ENCODE data around the gene BPGM. TPM values are rescaled to one million over a fixed set of nuclear protein-coding genes. Genes with fewer than 3 reads are reported as not detected.

The BPGM gene
- total RNA-seq, 1 experiment from 2014 or later: 10.0 TPM

DNA sequence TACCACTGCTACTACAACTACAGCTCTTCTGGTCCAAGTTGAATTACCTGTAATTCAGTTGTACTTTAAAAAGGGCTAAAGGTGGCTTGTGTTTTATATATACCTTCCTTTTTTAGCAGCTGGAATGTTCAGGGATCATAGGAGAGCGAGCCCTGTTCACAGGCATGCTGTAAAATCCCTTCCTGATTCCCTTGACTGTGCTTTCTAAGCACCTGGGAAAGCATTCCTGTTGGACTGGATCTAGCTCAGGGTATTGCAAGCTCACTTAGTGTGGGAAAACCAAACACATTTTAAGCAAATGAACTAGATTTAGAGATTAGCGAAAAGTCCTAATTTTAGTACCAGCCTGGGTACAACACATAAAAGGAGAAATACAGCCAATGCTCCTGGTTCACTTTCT, 31.5 kb downstream of the BPGM start (continued):
- TF ChIP-seq CTCF (IDR thresholded peaks at IDR 0.05 in 2 of 3, conservative IDR thresholded peaks at IDR 0.05 in 1 of 3; ENCODE audit: borderline replicate concordance in 1 of 3, insufficient read depth in 1 of 3, low read depth in 2 of 3, low read length in 2 of 3) (no peak), POLR2AphosphoS5 (IDR thresholded peaks at IDR 0.05; ENCODE audit: low read depth, low read length) (no peak), EZH2 (IDR thresholded peaks at IDR 0.05) (no peak)

DNA sequence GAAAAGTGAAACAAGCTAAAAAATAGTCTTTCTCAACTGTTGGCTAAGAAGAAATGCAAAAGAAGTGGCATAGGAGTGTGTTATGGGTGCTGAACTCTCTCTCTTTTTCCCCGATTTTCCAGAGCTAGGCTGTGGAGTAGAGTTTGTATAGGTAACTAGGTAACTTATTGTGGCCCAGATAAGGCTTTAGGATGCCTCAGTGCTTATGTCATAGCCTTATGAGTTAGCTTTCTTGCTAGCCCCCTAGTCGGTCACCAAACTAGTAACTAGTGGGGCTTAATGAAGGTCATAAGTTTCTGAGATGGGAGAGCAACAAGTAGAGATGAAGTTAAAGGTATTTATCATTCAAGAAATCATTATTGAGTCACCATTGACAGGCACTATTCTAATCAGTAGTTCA, 32.4 kb downstream of the BPGM start:
- Histone ChIP-seq H4K20me1 (ENCODE audit: insufficient read depth) (no peaks in the 10 kb centered on the region), H2AFZ (ENCODE audit: low read depth, low read length, poor library complexity, severe bottlenecking) (no peak overlapping the region), H3K9me3 (ENCODE audit: control insufficient read depth in 1 of 2, insufficient read depth in 1 of 2, low read depth in 1 of 2, low read length in 2 of 2) (no peaks in the 10 kb centered on the region), H3K9ac (ENCODE audit: low read length) (no peak overlapping the region), H3K4me3 (replicated peaks in 1 of 2; ENCODE audit: low read depth in 1 of 2, low read length in 2 of 2) (no peak overlapping the region), H3K4me1 (ENCODE audit: control insufficient read depth in 1 of 2, insufficient read depth in 2 of 2, low read length in 2 of 2) (no peaks in the 10 kb centered on the region), H3K36me3 (ENCODE audit: control insufficient read depth in 1 of 2, insufficient read depth in 2 of 2, low read length in 2 of 2) (no peaks in the 10 kb centered on the region), H3K79me2 (ENCODE audit: insufficient read depth, low read length) (no peaks in the 10 kb centered on the region; the same call in 1 of the 2 replicates), H3K27ac (ENCODE audit: low read depth, low read length) (no peak overlapping the region), H3K4me2 (ENCODE audit: low read length) (no peak overlapping the region), H3K27me3 (ENCODE audit: insufficient read depth, low read length) (no peaks in the 10 kb centered on the region), H3K9me2 (ENCODE audit: insufficient read depth) (no peaks in the 10 kb centered on the region)
- ATAC-seq: no peak
- POLR2A ChIA-PET: no interaction called here
- DNase-seq (ENCODE audit: low read depth, low spot score): no peak
- CTCF ChIA-PET: no interaction called here
- RAD21 ChIA-PET (ENCODE audit: low non-redundant PET in 1 of 2, low total read pairs in 2 of 2, uncharacterized antibody in 2 of 2, unreplicated experiment in 2 of 2): no interaction called here
- no peak for TF ChIP-seq RAD21 (IDR thresholded peaks at IDR 0.05; ENCODE audit: low read depth)
- TF ChIP-seq POLR2AphosphoS5 (IDR thresholded peaks at IDR 0.05; ENCODE audit: low read depth, low read length): no peak
- TF ChIP-seq ZBTB33 (IDR thresholded peaks at IDR 0.05; ENCODE audit: extremely low read depth, insufficient replicate concordance, low read length): no peak
- TF ChIP-seq FOSL1 (IDR thresholded peaks at IDR 0.05; ENCODE audit: low read depth): no peak
- no peak for TF ChIP-seq EGR1 (IDR thresholded peaks at IDR 0.05; ENCODE audit: low read depth)
- no peak for TF ChIP-seq SRF (IDR thresholded peaks at IDR 0.05; ENCODE audit: low read depth)
- no peak for TF ChIP-seq ELF1 (IDR thresholded peaks at IDR 0.05; ENCODE audit: borderline replicate concordance, low read depth)
- no peak for TF ChIP-seq CTCF (IDR thresholded peaks at IDR 0.05 in 2 of 3, conservative IDR thresholded peaks at IDR 0.05 in 1 of 3; ENCODE audit: borderline replicate concordance in 1 of 3, insufficient read depth in 1 of 3, low read depth in 2 of 3, low read length in 2 of 3)
- TF ChIP-seq YY1 (IDR thresholded peaks at IDR 0.05; ENCODE audit: extremely low read depth, insufficient replicate concordance, low read depth, low read length): no peak
- no peak for TF ChIP-seq ZNF274 (IDR thresholded peaks at IDR 0.05; ENCODE audit: low read depth, low read length)
- no peak for TF ChIP-seq EZH2 (IDR thresholded peaks at IDR 0.05)
- TF ChIP-seq SIN3A (IDR thresholded peaks at IDR 0.05; ENCODE audit: low read depth): no peak
- no peak for TF ChIP-seq TCF7L2 (IDR thresholded peaks at IDR 0.05; ENCODE audit: borderline replicate concordance, extremely low read depth, insufficient read depth, insufficient read length)
- no TSS peak for BruUV-seq (replicated peaks)
- intact Hi-C loops (cut with micrococcal nuclease): no loop called here

Measured in HCT116 (cell line).